Brain microvascular endothelial cell (primary cell): ENCODE data around the gene ZNF414.
A peak's percentile ranks its signal among the peaks of the same experiment; 100 is the strongest.

ENCODE experiments used
- DNase-seq: peaks from one replicate; pipeline ENCODE4 v3.0.0-alpha.2; 2020
- H3K27ac ChIP-seq: fragments of 250-450 bp; sonication (Bioruptor Pico); 2 replicates; pipeline ENCODE4 v1.5.1; 2020; ENCODE audit warnings: mild to moderate bottlenecking, moderate library complexity
- H3K27me3 ChIP-seq: fragments of 250-450 bp; sonication (Bioruptor Pico); replicated peaks from 2 replicates; pipeline ENCODE4 v1.5.1; 2020; ENCODE audit warnings: mild to moderate bottlenecking
- H3K36me3 ChIP-seq: fragments of 250-450 bp; sonication (Bioruptor Pico); replicated peaks from 2 replicates; pipeline ENCODE4 v1.5.1; 2020; ENCODE audit warnings: mild to moderate bottlenecking
- H3K4me3 ChIP-seq: 2 replicates; pipeline ENCODE4 v1.5.1; 2011; ENCODE audit warnings: low read depth, mild to moderate bottlenecking, control low read depth, low read length, moderate library complexity
- in situ Hi-C: cut with HindIII; loops from 2 replicates; pipeline ENCODE4 v1.10.0; 2017; ENCODE audit warnings: low sequenced_read_pairs, low pct_ligation_motif_present
- TF ChIP-seq, protein P1 (sequence below): IDR thresholded peaks from 2 replicates; pipeline ENCODE4 v1.5.1; 2011; ENCODE audit warnings: low read depth, mild to moderate bottlenecking, moderate library complexity, low read length, control low read depth, inconsistent platforms; ENCODE audit errors: missing control alignments

ZNF414 gene

DNA sequence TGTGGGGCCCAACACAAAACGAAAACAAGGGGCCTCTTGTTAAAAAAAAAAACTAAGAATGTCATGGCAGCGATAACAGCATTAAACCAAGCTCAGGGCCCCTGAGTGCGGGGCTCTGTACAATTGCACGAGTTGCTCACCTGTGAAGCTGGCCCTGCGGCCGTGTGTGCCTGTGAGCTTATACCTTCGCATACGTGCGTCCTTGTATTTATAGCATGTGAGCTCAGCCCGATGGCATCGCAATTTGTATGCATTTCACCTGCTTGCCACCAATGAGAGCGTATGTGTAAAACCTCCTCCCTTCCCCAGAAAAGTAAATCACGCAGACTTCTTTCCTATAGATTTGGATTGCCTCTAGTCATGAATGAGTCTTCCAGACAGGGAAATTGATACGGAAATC, 52.1 kb downstream of the ZNF414 start:
- H3K36me3 ChIP-seq = peaks cover 47% of the 10 kb centered on the region
- TF ChIP-seq, protein P1, sequence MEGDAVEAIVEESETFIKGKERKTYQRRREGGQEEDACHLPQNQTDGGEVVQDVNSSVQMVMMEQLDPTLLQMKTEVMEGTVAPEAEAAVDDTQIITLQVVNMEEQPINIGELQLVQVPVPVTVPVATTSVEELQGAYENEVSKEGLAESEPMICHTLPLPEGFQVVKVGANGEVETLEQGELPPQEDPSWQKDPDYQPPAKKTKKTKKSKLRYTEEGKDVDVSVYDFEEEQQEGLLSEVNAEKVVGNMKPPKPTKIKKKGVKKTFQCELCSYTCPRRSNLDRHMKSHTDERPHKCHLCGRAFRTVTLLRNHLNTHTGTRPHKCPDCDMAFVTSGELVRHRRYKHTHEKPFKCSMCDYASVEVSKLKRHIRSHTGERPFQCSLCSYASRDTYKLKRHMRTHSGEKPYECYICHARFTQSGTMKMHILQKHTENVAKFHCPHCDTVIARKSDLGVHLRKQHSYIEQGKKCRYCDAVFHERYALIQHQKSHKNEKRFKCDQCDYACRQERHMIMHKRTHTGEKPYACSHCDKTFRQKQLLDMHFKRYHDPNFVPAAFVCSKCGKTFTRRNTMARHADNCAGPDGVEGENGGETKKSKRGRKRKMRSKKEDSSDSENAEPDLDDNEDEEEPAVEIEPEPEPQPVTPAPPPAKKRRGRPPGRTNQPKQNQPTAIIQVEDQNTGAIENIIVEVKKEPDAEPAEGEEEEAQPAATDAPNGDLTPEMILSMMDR = no peak

DNA sequence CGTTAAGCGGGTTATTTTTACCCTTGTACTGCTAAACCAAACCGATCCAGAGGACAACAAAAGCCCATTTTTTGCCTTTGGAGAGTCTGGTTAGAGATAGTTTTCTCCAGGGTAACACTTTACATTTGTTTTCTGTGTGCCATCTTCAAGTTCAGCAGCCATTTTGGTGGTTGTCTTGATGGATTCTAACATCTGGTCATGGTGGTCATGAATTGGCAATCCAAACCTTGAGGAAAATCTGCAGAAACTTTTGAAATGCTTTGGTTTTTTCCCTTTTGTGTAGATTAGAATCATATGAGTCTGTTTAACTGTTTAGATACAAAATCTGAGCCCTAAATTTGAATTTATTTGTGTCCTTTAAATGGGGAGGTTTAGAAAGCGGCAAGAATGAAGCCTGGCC, 52.6 kb downstream of the ZNF414 start:
- H3K36me3 ChIP-seq = peaks cover 46% of the 10 kb centered on the region
- no peaks in the 10 kb centered on the region for H3K27me3 ChIP-seq
- no peak overlapping the region for H3K27ac ChIP-seq
- in situ Hi-C loops = no loop called here
- TF ChIP-seq, protein P1 = no peak
- no peak overlapping the region for H3K4me3 ChIP-seq
- DNase-seq = no peak

More for the DNA sequence above, 52.1 kb downstream of the ZNF414 start:
- in situ Hi-C loops = no loop called here
- no peak overlapping the region for H3K27ac ChIP-seq
- no peaks in the 10 kb centered on the region for H3K27me3 ChIP-seq
- H3K4me3 ChIP-seq = no peak overlapping the region
- DNase-seq = no peak

DNA sequence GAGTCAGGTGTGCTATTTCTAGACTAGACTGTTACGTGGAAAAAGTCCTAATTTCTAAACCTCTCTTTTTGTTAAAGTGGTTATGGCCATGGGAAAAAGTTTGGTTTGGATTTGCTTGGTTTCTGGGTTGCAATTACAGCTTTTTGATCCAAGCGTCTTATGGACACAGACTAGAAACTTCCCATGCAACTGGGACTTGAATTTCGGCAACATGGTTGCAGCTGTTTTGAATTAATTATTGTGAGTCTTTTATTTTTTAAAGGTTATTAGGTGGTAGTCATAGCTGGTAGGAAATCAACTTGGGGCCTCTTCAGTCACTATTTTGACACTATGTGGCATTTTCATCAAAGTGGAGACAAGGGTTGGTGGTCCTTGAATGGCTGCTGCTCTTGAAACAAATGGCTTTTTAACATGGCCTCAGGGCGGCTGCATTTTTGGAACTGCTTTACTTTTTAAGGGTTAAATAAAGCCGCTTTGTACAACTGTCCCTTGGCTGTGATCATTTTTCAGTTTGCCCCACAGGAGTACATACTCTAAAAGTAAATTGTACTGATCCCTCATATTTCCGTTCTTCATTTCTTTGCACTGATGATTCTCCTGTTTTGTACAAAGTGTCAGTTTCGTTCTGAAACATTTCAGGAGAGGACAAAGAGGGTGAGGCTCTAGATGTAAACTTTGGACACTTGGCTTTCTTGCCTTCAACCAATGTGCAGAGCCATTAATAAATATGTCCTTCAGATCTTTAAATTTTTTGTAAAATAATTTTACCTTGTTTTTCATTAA, 53.3 kb downstream of the ZNF414 start:
- Histone ChIP-seq H3K4me3 (no peak overlapping the region), H3K27me3 (no peaks in the 10 kb centered on the region), H3K27ac (peak overlapping the region; percentile 84), H3K36me3 (peaks cover 42% of the 10 kb centered on the region)
- in situ Hi-C loops = no loop called here
- DNase-seq = no peak
- TF ChIP-seq, protein P1 = no peak
